ENCODE measurements around the gene CARMIL3. TPM values are rescaled to one million over a fixed set of nuclear protein-coding genes. Genes with fewer than 3 reads are reported as not detected.

The CARMIL3 gene
- total RNA-seq, 1 donor = not detected

DNA sequence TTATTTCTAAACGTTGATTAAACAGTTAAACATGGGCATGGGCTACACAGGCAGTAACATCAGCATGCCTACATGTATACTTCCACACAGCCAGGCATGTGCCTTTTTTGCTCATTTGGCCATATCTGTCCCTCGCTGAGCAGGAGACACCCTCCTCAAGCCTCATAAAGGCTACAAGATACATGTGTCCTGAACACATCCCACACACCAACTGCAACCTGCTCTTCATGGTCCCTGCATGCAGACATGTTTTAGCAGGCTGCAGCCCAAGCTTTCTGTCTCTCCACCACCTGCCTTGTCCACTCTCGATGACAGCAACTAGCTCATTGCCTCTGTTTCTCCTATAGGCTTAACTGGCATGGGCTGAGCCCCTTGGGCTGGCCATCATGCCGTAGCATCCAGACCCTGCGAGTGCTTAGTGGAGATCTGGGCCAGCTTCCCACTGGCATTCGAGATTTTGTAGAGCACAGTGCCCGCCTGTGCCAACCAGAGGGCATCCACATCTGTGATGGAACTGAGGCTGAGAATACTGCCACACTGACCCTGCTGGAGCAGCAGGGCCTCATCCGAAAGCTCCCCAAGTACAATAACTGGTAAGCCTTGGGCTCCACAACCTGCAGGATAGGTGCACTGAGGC lies 44.9 kb downstream of the CARMIL3 start:
- TF ChIP-seq, protein P1, sequence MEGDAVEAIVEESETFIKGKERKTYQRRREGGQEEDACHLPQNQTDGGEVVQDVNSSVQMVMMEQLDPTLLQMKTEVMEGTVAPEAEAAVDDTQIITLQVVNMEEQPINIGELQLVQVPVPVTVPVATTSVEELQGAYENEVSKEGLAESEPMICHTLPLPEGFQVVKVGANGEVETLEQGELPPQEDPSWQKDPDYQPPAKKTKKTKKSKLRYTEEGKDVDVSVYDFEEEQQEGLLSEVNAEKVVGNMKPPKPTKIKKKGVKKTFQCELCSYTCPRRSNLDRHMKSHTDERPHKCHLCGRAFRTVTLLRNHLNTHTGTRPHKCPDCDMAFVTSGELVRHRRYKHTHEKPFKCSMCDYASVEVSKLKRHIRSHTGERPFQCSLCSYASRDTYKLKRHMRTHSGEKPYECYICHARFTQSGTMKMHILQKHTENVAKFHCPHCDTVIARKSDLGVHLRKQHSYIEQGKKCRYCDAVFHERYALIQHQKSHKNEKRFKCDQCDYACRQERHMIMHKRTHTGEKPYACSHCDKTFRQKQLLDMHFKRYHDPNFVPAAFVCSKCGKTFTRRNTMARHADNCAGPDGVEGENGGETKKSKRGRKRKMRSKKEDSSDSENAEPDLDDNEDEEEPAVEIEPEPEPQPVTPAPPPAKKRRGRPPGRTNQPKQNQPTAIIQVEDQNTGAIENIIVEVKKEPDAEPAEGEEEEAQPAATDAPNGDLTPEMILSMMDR (IDR thresholded peaks at IDR 0.05; ENCODE audit: insufficient read depth, low read length) = no peak
- DNase-seq (ENCODE audit: low read depth) = no peak
- H3K4me3 ChIP-seq (ENCODE audit: low read depth, low read length) = no peak overlapping the region

- no peak for DNase-seq (ENCODE audit: low read depth)
- H3K4me3 ChIP-seq (ENCODE audit: low read depth, low read length) = no peak overlapping the region
- TF ChIP-seq, protein P1 (IDR thresholded peaks at IDR 0.05; ENCODE audit: insufficient read depth, low read length) = no peak
These were observed 46.6 kb downstream of the CARMIL3 start for GRCh38 chr14:24098229-24098926.

GRCh38 chr14:24098927-24099813 lies 47.4 kb downstream of the CARMIL3 start:
- H3K4me3 ChIP-seq (ENCODE audit: low read depth, low read length) = no peak overlapping the region
- TF ChIP-seq, protein P1 (IDR thresholded peaks at IDR 0.05; ENCODE audit: insufficient read depth, low read length) = no peak
- no peak for DNase-seq (ENCODE audit: low read depth)

GRCh38 chr14:24100197-24100981 lies 48.6 kb downstream of the CARMIL3 start:
- TF ChIP-seq, protein P1 (IDR thresholded peaks at IDR 0.05; ENCODE audit: insufficient read depth, low read length) = no peak
- DNase-seq (ENCODE audit: low read depth) = no peak
- H3K4me3 ChIP-seq (ENCODE audit: low read depth, low read length) = no peak overlapping the region

GRCh38 chr14:24100982-24101494 lies 49.2 kb downstream of the CARMIL3 start:
- no peak overlapping the region for H3K4me3 ChIP-seq (ENCODE audit: low read depth, low read length)
- no peak for DNase-seq (ENCODE audit: low read depth)
- TF ChIP-seq, protein P1 (IDR thresholded peaks at IDR 0.05; ENCODE audit: insufficient read depth, low read length) = no peak
